IMR-90 (cell line): ENCODE results near the gene SFTPD. TPM values are rescaled to one million over a fixed set of nuclear protein-coding genes. Genes with fewer than 3 reads are reported as not detected.

Experiments used
- ATAC-seq: fragments of 200-7000 bp; cut with Tn5 transposase; 2 replicates; pipeline ENCODE4 v1.9.1; 2020; ENCODE audit warnings: low read depth, mild to moderate bottlenecking, moderate library complexity
- BruUV-seq: library from RNA; stranded (reverse); fragments of 400-500 nt; replicated peaks from 2 replicates; lab custom pipeline; 2021; lab: Mats Ljungman, UMichigan
- CTCF ChIA-PET: fragments of 300-600 bp; formaldehyde crosslinking; extraction: SDS; loops from one replicate; lab custom pipeline; 2021; ENCODE audit warnings: antibody characterized with exemption; lab: Yijun Ruan, JAX
- POLR2A ChIA-PET: fragments of 300-600 bp; sonication (Branson Sonifier 250); formaldehyde crosslinking; loops from one replicate; lab custom pipeline; 2022; ENCODE audit warnings: antibody characterized with exemption; ENCODE audit not compliant: unreplicated experiment; lab: Charles Lee
- DNase-seq: peaks from one replicate; pipeline ENCODE4 v3.0.0; 2013
- H2AFZ ChIP-seq: replicated peaks from 2 replicates; pipeline ENCODE3; 2013; ENCODE audit warnings: low read length, mild to moderate bottlenecking; ENCODE audit not compliant: poor library complexity
- H2AK5ac ChIP-seq: 2 replicates; pipeline ENCODE4 v1.6.1; 2013; ENCODE audit warnings: low read depth, low read length, inconsistent platforms
- H2AK9ac ChIP-seq: replicated peaks from 2 replicates; pipeline ENCODE3; 2013; ENCODE audit warnings: mild to moderate bottlenecking, low read depth, low read length, moderate library complexity; ENCODE audit not compliant: poor library complexity
- H2BK120ac ChIP-seq: 2 replicates; pipeline ENCODE4 v1.6.1; 2013; ENCODE audit warnings: low read depth, low read length, inconsistent platforms
- H2BK15ac ChIP-seq: 3 replicates; pipeline ENCODE4 v1.6.1; 2013; ENCODE audit warnings: low read depth, low read length, inconsistent platforms
- H2BK20ac ChIP-seq: 2 replicates; pipeline ENCODE4 v1.6.1; 2013; ENCODE audit warnings: low read depth, mild to moderate bottlenecking, inconsistent platforms, low read length, moderate library complexity
- H2BK5ac ChIP-seq: 2 replicates; pipeline ENCODE4 v1.6.1; 2013; ENCODE audit warnings: mild to moderate bottlenecking, low read depth, low read length, inconsistent platforms; ENCODE audit not compliant: poor library complexity, severe bottlenecking
- H3K14ac ChIP-seq: replicated peaks from 2 replicates; pipeline ENCODE4 v1.6.1; 2013; ENCODE audit warnings: low read depth, low read length, inconsistent platforms
- H3K18ac ChIP-seq: 2 replicates; pipeline ENCODE4 v1.6.1; 2013; ENCODE audit warnings: low read depth, low read length, control low read depth
- H3K23ac ChIP-seq: 2 replicates; pipeline ENCODE4 v1.6.1; 2013; ENCODE audit warnings: low read depth, low read length, inconsistent platforms
- H3K27ac ChIP-seq: 2 replicates; pipeline ENCODE4 v1.5.1; 2013; ENCODE audit warnings: mild to moderate bottlenecking, control low read depth, low read length; ENCODE audit not compliant: insufficient read depth
- H3K27me3 ChIP-seq: 2 replicates; pipeline ENCODE4 v1.6.1; 2013; ENCODE audit warnings: low read length; ENCODE audit not compliant: control insufficient read depth, insufficient read depth
- H3K36me3 ChIP-seq: 2 replicates; pipeline ENCODE4 v1.6.1; 2013; ENCODE audit warnings: low read length, mixed read lengths; ENCODE audit not compliant: control insufficient read depth, insufficient read depth
- H3K4ac ChIP-seq: 2 replicates; pipeline ENCODE4 v1.6.1; 2013; ENCODE audit warnings: low read depth, low read length, inconsistent platforms
- H3K4me1 ChIP-seq: 2 replicates; pipeline ENCODE4 v1.6.1; 2013; ENCODE audit warnings: low read length, mixed read lengths; ENCODE audit not compliant: control insufficient read depth, insufficient read depth
- H3K4me2 ChIP-seq: 2 replicates; pipeline ENCODE4 v1.6.1; 2013; ENCODE audit warnings: low read depth, mild to moderate bottlenecking, control low read depth, low read length, moderate library complexity
- H3K4me3 ChIP-seq: 2 replicates; pipeline ENCODE4 v1.5.1; 2013; ENCODE audit warnings: low read depth, mild to moderate bottlenecking, control low read depth, low read length, moderate library complexity; ENCODE audit not compliant: insufficient read depth
- H3K56ac ChIP-seq: 2 replicates; pipeline ENCODE4 v1.6.1; 2013; ENCODE audit warnings: low read length, inconsistent platforms; ENCODE audit not compliant: insufficient read depth; ENCODE audit errors: extremely low read depth
- H3K79me1 ChIP-seq, 2 experiments: 2 replicates each; pipeline ENCODE4 v1.6.1; 2013; ENCODE audit warnings: low read length in 2 of 2, inconsistent platforms in 1 of 2, low read depth in 1 of 2
- H3K9ac ChIP-seq: 2 replicates; pipeline ENCODE4 v1.6.1; 2013; ENCODE audit warnings: low read depth, low read length, control low read depth
- H3K9me1 ChIP-seq: 2 replicates; pipeline ENCODE4 v1.6.1; 2013; ENCODE audit warnings: low read length, inconsistent platforms; ENCODE audit not compliant: insufficient read depth
- H3K9me3 ChIP-seq: 2 replicates; pipeline ENCODE4 v1.6.1; 2013; ENCODE audit warnings: low read length; ENCODE audit not compliant: control insufficient read depth, insufficient read depth
- H4K20me1 ChIP-seq: 2 replicates; pipeline ENCODE4 v1.6.1; 2013; ENCODE audit warnings: low read length, inconsistent platforms; ENCODE audit not compliant: insufficient read depth
- H4K5ac ChIP-seq: 2 replicates; pipeline ENCODE4 v1.6.1; 2013; ENCODE audit warnings: mild to moderate bottlenecking, low read depth, low read length, control low read depth
- H4K8ac ChIP-seq, 2 experiments: 2 replicates each; pipeline ENCODE4 v1.6.1; 2013; ENCODE audit warnings: low read depth in 2 of 2, low read length in 2 of 2, control low read depth in 1 of 2, inconsistent platforms in 1 of 2
- H4K91ac ChIP-seq: 2 replicates; pipeline ENCODE4 v1.6.1; 2013; ENCODE audit warnings: low read depth, low read length, inconsistent platforms; ENCODE audit not compliant: insufficient read depth
- BHLHE40 ChIP-seq: fragments of 150-350 bp; IDR thresholded peaks from 2 replicates; pipeline ENCODE4 v1.6.1; 2016; ENCODE audit warnings: mild to moderate bottlenecking, low read depth, low read length
- CEBPB ChIP-seq: IDR thresholded peaks from 2 replicates; pipeline ENCODE4 v1.6.1; 2012; ENCODE audit warnings: low read depth, low read length, improper control_type of control experiment
- FOS ChIP-seq: fragments of 150-350 bp; IDR thresholded peaks from 2 replicates; pipeline ENCODE4 v1.6.1; 2016; ENCODE audit warnings: low read depth, low read length
- MAFK ChIP-seq: IDR thresholded peaks from 2 replicates; pipeline ENCODE4 v1.6.1; 2012; ENCODE audit warnings: low read depth, low read length, improper control_type of control experiment
- MAZ ChIP-seq: IDR thresholded peaks from 2 replicates; pipeline ENCODE4 v1.6.1; 2012; ENCODE audit warnings: low read depth, mild to moderate bottlenecking, low read length, improper control_type of control experiment, moderate library complexity, borderline replicate concordance
- MXI1 ChIP-seq: IDR thresholded peaks from 2 replicates; pipeline ENCODE4 v1.6.1; 2012; ENCODE audit warnings: low read depth, mild to moderate bottlenecking, low read length, moderate library complexity, borderline replicate concordance
- NFE2L2 ChIP-seq: fragments of 150-350 bp; IDR thresholded peaks from 2 replicates; pipeline ENCODE4 v1.6.1; 2016; ENCODE audit warnings: low read depth, mild to moderate bottlenecking, low read length
- POLR2A ChIP-seq: IDR thresholded peaks from 2 replicates; pipeline ENCODE4 v1.6.1; 2012; ENCODE audit warnings: mild to moderate bottlenecking, low read depth, low read length
- RAD21 ChIP-seq: IDR thresholded peaks from 2 replicates; pipeline ENCODE4 v1.6.1; 2012; ENCODE audit warnings: low read length, improper control_type of control experiment
- RCOR1 ChIP-seq: IDR thresholded peaks from 2 replicates; pipeline ENCODE4 v1.6.1; 2012; ENCODE audit warnings: mild to moderate bottlenecking, low read length, improper control_type of control experiment; ENCODE audit not compliant: insufficient replicate concordance
- SMC3 ChIP-seq: fragments of 150-350 bp; IDR thresholded peaks from 2 replicates; pipeline ENCODE4 v1.6.1; 2016; ENCODE audit warnings: low read depth, mild to moderate bottlenecking, antibody characterized with exemption, low read length, moderate library complexity
- WGBS, 2 experiments: methylation state at CpG; one replicate each; pipeline versions ENCODE4 v1.1.5 to v1.1.7; 2013; ENCODE audit warnings: missing lambda C conversion rate in 2 of 2; ENCODE audit not compliant: insufficient read length in 1 of 2; ENCODE audit errors: extremely low coverage in 2 of 2; 5-methylcytosine and 5-hydroxymethylcytosine counted together
- dilution Hi-C: fragments of 300-500 bp; cut with HindIII; formaldehyde crosslinking; loops from one replicate; pipeline ENCODE4 v1.14.3; 2018; ENCODE audit warnings: low sequenced_read_pairs; ENCODE audit not compliant: unreplicated experiment
- in situ Hi-C: fragments of 300-500 bp; cut with MboI; formaldehyde crosslinking; loops from 3 replicates; pipeline ENCODE4 v1.14.3; 2019; ENCODE audit warnings: low sequenced_read_pairs, inconsistent platforms, mixed read lengths
- intact Hi-C: fragments of 100-400 bp; cut with micrococcal nuclease; formaldehyde crosslinking; loops from 2 replicates; pipeline ENCODE4 v1.10.0; 2022
- polyA plus RNA-seq, 3 experiments: library from polyadenylated mRNA; depleted of rRNA; stranded (reverse); fragments of >200 nt; gene quantifications; 2 replicates each; pipeline ENCODE4 v1.2.3, GENCODE V29; 2012; ENCODE audit warnings: low replicate concordance in 1 of 3
- total RNA-seq: library from RNA; depleted of rRNA; stranded (reverse); fragments of >200 nt; gene quantifications from 2 replicates; pipeline ENCODE4 v1.2.3, GENCODE V29; 2012
- TF ChIP-seq, protein P1 (sequence below): fragments of 150-350 bp; IDR thresholded peaks from 2 replicates; pipeline ENCODE4 v1.6.1; 2016; ENCODE audit warnings: low read depth, mild to moderate bottlenecking, low read length, moderate library complexity, borderline replicate concordance
- TF ChIP-seq, protein P2 (sequence below): fragments of 150-350 bp; IDR thresholded peaks from 2 replicates; pipeline ENCODE4 v1.6.1; 2017; ENCODE audit warnings: mild to moderate bottlenecking, antibody characterized with exemption, low read length, low read depth

The SFTPD gene
- total and polyA plus RNA-seq, 2 of the 4 experiments (the other 2 are of a cell fraction), result not detected

DNA sequence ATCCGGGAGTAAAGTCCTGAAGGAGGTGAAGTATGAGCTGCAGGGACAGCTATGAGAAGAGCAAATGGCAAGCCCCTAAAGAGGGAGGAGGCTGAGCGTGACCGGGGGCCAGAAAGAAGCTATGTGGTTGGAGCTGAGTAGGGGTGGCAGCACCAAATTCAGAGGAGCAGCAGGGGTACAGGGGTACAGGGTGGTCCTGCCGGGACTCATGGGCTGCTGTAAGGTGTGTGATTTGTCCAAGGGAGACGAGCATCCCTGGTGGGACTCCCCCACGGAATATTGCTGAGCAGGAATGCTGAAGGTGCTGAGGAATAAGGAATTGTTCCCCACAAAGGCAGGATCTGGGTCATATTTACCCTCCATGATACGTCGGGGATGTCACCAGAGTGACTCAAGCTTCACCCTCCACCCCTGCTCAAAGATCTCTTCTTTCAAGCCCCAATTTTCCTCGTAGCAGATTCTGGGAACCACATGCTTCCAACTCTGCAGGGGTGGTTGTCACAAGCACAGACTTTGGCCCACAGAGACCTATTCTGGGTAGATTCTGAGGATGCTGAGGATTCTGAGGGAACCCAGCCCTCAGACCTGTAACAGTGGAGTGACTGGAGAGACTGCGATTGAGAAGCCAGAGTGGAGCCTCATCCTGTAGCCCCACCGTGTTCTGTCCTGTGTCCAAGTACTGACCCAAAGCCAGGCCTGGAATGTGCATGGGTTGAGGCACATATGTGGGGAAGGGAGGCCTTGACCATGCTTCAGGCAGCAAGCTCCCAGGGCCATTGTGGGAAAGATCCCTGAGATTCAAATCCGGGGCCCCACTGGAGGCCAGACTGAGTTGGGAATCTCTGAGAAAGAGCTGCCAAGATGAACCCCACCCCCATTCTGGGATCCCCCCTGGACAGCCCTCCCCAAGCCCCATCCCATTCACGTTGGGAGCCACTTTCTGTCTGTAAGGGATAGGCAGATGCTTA lies 4.2 kb downstream of the SFTPD start (continued):
- TF ChIP-seq POLR2A (no peak), CEBPB (no peak)

DNA sequence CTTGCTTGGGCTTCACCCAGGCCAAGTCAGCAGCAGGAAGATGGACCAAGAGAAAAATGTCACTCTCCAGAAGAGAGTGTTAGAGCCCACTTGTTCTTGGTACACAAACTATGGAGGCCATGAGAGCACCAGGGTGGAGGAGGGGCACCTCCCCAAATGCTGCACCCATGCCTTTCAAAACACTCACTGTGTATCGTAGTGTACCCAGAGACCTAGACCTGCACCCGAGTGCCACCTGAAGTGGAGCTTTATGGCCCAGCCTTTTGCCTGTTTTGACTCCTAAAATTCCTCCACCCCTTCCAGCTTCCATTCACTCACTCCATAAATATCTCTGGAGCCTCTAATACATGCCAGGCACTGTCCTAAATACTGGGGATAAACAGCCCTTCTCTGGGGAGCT lies 5.0 kb downstream of the SFTPD start:
- intact Hi-C loops, result no loop called here
- no peak overlapping the region for H4K8ac ChIP-seq
- no peaks in the 10 kb centered on the region for H3K9me3 ChIP-seq
- no peak overlapping the region for H3K23ac ChIP-seq
- no peak overlapping the region for H3K4me2 ChIP-seq
- H3K4ac ChIP-seq, result no peak overlapping the region
- no peak overlapping the region for H3K18ac ChIP-seq
- POLR2A ChIA-PET, result no interaction called here
- H3K36me3 ChIP-seq, result no peaks in the 10 kb centered on the region
- no peaks in the 10 kb centered on the region for H4K20me1 ChIP-seq
- H3K9me1 ChIP-seq, result no peaks in the 10 kb centered on the region
- DNase-seq (no peak), ATAC-seq (no peak)
- dilution Hi-C loops, result no loop called here
- H4K5ac ChIP-seq, result no peak overlapping the region
- H2BK120ac ChIP-seq, result no peak overlapping the region
- no peak overlapping the region for H2BK20ac ChIP-seq
- CTCF ChIA-PET, result no interaction called here
- H2AK9ac ChIP-seq, result no peak overlapping the region
- H3K27ac ChIP-seq, result no peak overlapping the region
- in situ Hi-C loops, result no loop called here
- H2BK15ac ChIP-seq, result no peak overlapping the region
- H3K4me3 ChIP-seq, result no peak overlapping the region
- TF ChIP-seq NFE2L2 (no peak), MAZ (no peak), MAFK (no peak), RCOR1 (no peak), SMC3 (no peak), POLR2A (no peak), BHLHE40 (no peak), RAD21 (no peak), FOS (no peak), MXI1 (no peak)
- TF ChIP-seq, protein P1, sequence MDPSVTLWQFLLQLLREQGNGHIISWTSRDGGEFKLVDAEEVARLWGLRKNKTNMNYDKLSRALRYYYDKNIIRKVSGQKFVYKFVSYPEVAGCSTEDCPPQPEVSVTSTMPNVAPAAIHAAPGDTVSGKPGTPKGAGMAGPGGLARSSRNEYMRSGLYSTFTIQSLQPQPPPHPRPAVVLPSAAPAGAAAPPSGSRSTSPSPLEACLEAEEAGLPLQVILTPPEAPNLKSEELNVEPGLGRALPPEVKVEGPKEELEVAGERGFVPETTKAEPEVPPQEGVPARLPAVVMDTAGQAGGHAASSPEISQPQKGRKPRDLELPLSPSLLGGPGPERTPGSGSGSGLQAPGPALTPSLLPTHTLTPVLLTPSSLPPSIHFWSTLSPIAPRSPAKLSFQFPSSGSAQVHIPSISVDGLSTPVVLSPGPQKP, result no peak
- TF ChIP-seq, protein P2, sequence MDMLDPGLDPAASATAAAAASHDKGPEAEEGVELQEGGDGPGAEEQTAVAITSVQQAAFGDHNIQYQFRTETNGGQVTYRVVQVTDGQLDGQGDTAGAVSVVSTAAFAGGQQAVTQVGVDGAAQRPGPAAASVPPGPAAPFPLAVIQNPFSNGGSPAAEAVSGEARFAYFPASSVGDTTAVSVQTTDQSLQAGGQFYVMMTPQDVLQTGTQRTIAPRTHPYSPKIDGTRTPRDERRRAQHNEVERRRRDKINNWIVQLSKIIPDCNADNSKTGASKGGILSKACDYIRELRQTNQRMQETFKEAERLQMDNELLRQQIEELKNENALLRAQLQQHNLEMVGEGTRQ, result no peak
- H2BK5ac ChIP-seq, result no peak overlapping the region
- H4K91ac ChIP-seq, result no peak overlapping the region
- H3K27me3 ChIP-seq, result peaks cover 29% of the 10 kb centered on the region
- H3K9ac ChIP-seq, result no peak overlapping the region
- no peak overlapping the region for H3K56ac ChIP-seq
- BruUV-seq, result no TSS peak
- H3K14ac ChIP-seq, result no peak overlapping the region
- H3K4me1 ChIP-seq, result no peaks in the 10 kb centered on the region
- H2AK5ac ChIP-seq, result no peak overlapping the region
- H3K79me1 ChIP-seq, result no peaks in the 10 kb centered on the region
- no peak overlapping the region for H2AFZ ChIP-seq
- WGBS, 2 experiments, result no CpG with 5 or more reads among the region's 2 CpGs
